CD14-positive monocyte (primary cell): ENCODE measurements around the gene TBPL1. TPM values are rescaled to one million over a fixed set of nuclear protein-coding genes. Genes with fewer than 3 reads are reported as not detected.

Experiments
- DNase-seq, 3 donors: peaks; one replicate each; pipeline ENCODE4 v3.0.0-alpha.2; 2011 to 2022
- H2AFZ ChIP-seq: 2 replicates; pipeline ENCODE4 v1.6.0; 2012; ENCODE audit warnings: mild to moderate bottlenecking, low read depth, low read length, inconsistent platforms; ENCODE audit not compliant: insufficient read depth, poor library complexity, severe bottlenecking
- H3K27ac ChIP-seq, 2 donors: 1 replicate in 1 of 2; 2 replicates in 1 of 2; pipeline ENCODE4 v1.5.1; 2012 to 2013; ENCODE audit warnings: low read length in 2 of 2, control low read depth in 1 of 2, inconsistent platforms in 1 of 2, low read depth in 1 of 2, mild to moderate bottlenecking in 1 of 2
- H3K27me3 ChIP-seq, 2 donors: one replicate each; pipeline versions ENCODE4 v1.6.0 to v1.6.1; 2011 to 2013; ENCODE audit warnings: low read length in 2 of 2; ENCODE audit not compliant: control insufficient read depth in 2 of 2, insufficient read depth in 2 of 2
- H3K36me3 ChIP-seq, 2 donors: replicated peaks in 1 of 2; 1 replicate in 1 of 2; 2 replicates in 1 of 2; pipeline versions ENCODE4 v1.5.1 to v1.6.1; 2012 to 2013; ENCODE audit warnings: low read length in 2 of 2, control low read depth in 1 of 2, inconsistent platforms in 1 of 2, mild to moderate bottlenecking in 1 of 2; ENCODE audit not compliant: insufficient read depth in 2 of 2, control insufficient read depth in 1 of 2
- H3K4me1 ChIP-seq, 2 donors: 1 replicate in 1 of 2; 2 replicates in 1 of 2; pipeline versions ENCODE4 v1.5.1 to v1.6.1; 2012 to 2013; ENCODE audit warnings: low read length in 2 of 2, control low read depth in 1 of 2, inconsistent platforms in 1 of 2, mild to moderate bottlenecking in 1 of 2, moderate library complexity in 1 of 2; ENCODE audit not compliant: insufficient read depth in 2 of 2, control insufficient read depth in 1 of 2
- H3K4me2 ChIP-seq: replicated peaks from 2 replicates; pipeline ENCODE3; 2012; ENCODE audit warnings: low read length, moderate library complexity, mild to moderate bottlenecking; ENCODE audit not compliant: poor library complexity, severe bottlenecking; ENCODE audit errors: extremely low read depth
- H3K4me3 ChIP-seq, 3 experiments: fragments of 200-600 bp in 1 of 3; sonication (generic) in 1 of 3; replicated peaks in 1 of 3; 1 replicate in 2 of 3; 2 replicates in 1 of 3; pipeline ENCODE4 v1.5.1; 2011 to 2013; ENCODE audit warnings: low read length in 3 of 3, mild to moderate bottlenecking in 3 of 3, control low read depth in 2 of 3, low read depth in 2 of 3, inconsistent platforms in 1 of 3, moderate library complexity in 1 of 3
- H3K79me2 ChIP-seq: 2 replicates; pipeline ENCODE4 v1.6.0; 2012; ENCODE audit warnings: mild to moderate bottlenecking, control low read depth, inconsistent platforms, low read length, moderate library complexity; ENCODE audit not compliant: insufficient read depth
- H3K9ac ChIP-seq: 2 replicates; pipeline ENCODE4 v1.6.0; 2017; ENCODE audit warnings: low read length, mild to moderate bottlenecking; ENCODE audit not compliant: insufficient read depth, poor library complexity, severe bottlenecking
- H3K9me3 ChIP-seq, 2 donors: replicated peaks in 1 of 2; 1 replicate in 1 of 2; 2 replicates in 1 of 2; pipeline versions ENCODE4 v1.5.1 to v1.6.1; 2012 to 2013; ENCODE audit warnings: low read length in 2 of 2, control low read depth in 1 of 2; ENCODE audit not compliant: control insufficient read depth in 1 of 2, insufficient read depth in 1 of 2
- H4K20me1 ChIP-seq: 2 replicates; pipeline ENCODE4 v1.6.0; 2012; ENCODE audit warnings: mild to moderate bottlenecking, low read length, control low read depth, moderate library complexity; ENCODE audit not compliant: insufficient read depth
- H3K27ac Mint-ChIP-seq, 7 donors: one replicate each; pipeline ENCODE4 v1.8.0; 2020; ENCODE audit warnings: mild to moderate bottlenecking in 7 of 7, mixed read lengths in 7 of 7, moderate library complexity in 6 of 7, inconsistent platforms in 2 of 7
- H3K27me3 Mint-ChIP-seq, 3 donors: one replicate each; pipeline ENCODE4 v1.8.0; 2021 to 2022; ENCODE audit warnings: low read depth in 3 of 3, mild to moderate bottlenecking in 3 of 3, mixed read lengths in 3 of 3, moderate library complexity in 3 of 3, inconsistent platforms in 1 of 3
- H3K36me3 Mint-ChIP-seq, 2 donors: one replicate each; pipeline ENCODE4 v1.8.0; 2020; ENCODE audit warnings: mixed read lengths in 2 of 2, inconsistent platforms in 1 of 2, mild to moderate bottlenecking in 1 of 2
- H3K4me1 Mint-ChIP-seq: one replicate; pipeline ENCODE4 v1.8.0; 2020; ENCODE audit warnings: mild to moderate bottlenecking, mixed read lengths
- H3K4me3 Mint-ChIP-seq, 2 donors: one replicate each; pipeline ENCODE4 v1.8.0; 2020; ENCODE audit warnings: mild to moderate bottlenecking in 2 of 2, mixed read lengths in 2 of 2, moderate library complexity in 1 of 2
- H3K9me3 Mint-ChIP-seq, 7 donors: one replicate each; pipeline ENCODE4 v1.8.0; 2020 to 2022; ENCODE audit warnings: mixed read lengths in 7 of 7, mild to moderate bottlenecking in 6 of 7, moderate library complexity in 6 of 7, inconsistent platforms in 2 of 7
- CTCF ChIP-seq: fragments of 200-600 bp; IDR thresholded peaks from one replicate; pipeline ENCODE4 v1.8.0; 2022; ENCODE audit warnings: antibody characterized with exemption, mild to moderate bottlenecking
- WGBS: methylation state at CpG from one replicate; pipeline ENCODE4 v1.1.5; 2013; ENCODE audit warnings: missing lambda C conversion rate; ENCODE audit not compliant: insufficient coverage; 5-methylcytosine and 5-hydroxymethylcytosine counted together
- intact Hi-C, 2 donors: fragments of 100-400 bp; cut with micrococcal nuclease; formaldehyde crosslinking; loops; one replicate each; pipeline versions ENCODE4 v1.15.0 to v1.15.1; 2023
- polyA plus RNA-seq, 3 donors: library from polyadenylated mRNA; depleted of rRNA in 1 of 3; unstranded in 2 of 3; stranded (reverse) in 1 of 3; fragments of 300-500 nt in 2 of 3; fragments of >200 nt in 1 of 3; fragmentation: Illumina TruSeq in 2 of 3; gene quantifications; 1 replicate in 2 of 3; 2 replicates in 1 of 3; pipeline ENCODE4 v1.2.3, GENCODE V29; 2012 to 2021

TBPL1 gene
- polyA plus RNA-seq, 3 donors: 22.0 to 35.6 (median 35.5) TPM

GRCh38 chr6:134034961-134035822 lies 82.2 kb downstream of the TBPL1 start:
- Histone ChIP-seq H3K27me3 (no peaks in the 10 kb centered on the region), H3K36me3 (no peaks in the 10 kb centered on the region), H3K9me3 (no peaks in the 10 kb centered on the region), H3K4me1 (peaks cover 17 to 23% of the 10 kb centered on the region in 2 donors), H3K27ac (peak overlapping the region in 1 of 2 donors; percentile 12), H2AFZ (peak overlapping the region; percentile 32), H3K4me3 (no peak overlapping the region), H3K79me2 (no peaks in the 10 kb centered on the region), H4K20me1 (no peaks in the 10 kb centered on the region), H3K4me2 (no peak overlapping the region), H3K9ac (no peak overlapping the region)
- DNase-seq: peak in 1 of 3 donors; percentile 6
- Mint-ChIP-seq H3K4me3 (peak overlapping the region; percentile 43 to 54), H3K4me1 (peaks cover 25% of the 10 kb centered on the region), H3K36me3 (peaks cover 0 to 3% of the 10 kb centered on the region in 2 donors), H3K9me3 (peaks cover 0 to 2% (median 0%) of the 10 kb centered on the region in 7 donors), H3K27me3 (no peaks in the 10 kb centered on the region), H3K27ac (peak overlapping the region in 6 of 7 donors; percentile 36 to 80 (median 64))
- 76% methylated on average over 3 of the region's 7 CpGs for WGBS
- intact Hi-C loops: no loop called here
- no peak for TF ChIP-seq CTCF

- Histone ChIP-seq H3K27ac (peak overlapping the region in 1 of 2 donors; percentile 12), H3K4me3 (no peak overlapping the region), H3K9ac (no peak overlapping the region), H3K36me3 (no peaks in the 10 kb centered on the region), H3K79me2 (no peaks in the 10 kb centered on the region), H3K4me1 (peaks cover 23 to 30% of the 10 kb centered on the region in 2 donors), H3K27me3 (no peaks in the 10 kb centered on the region), H2AFZ (peak overlapping the region; percentile 32), H3K9me3 (no peaks in the 10 kb centered on the region), H3K4me2 (no peak overlapping the region), H4K20me1 (no peaks in the 10 kb centered on the region)
- Mint-ChIP-seq H3K27ac (peak overlapping the region in 3 of 7 donors; percentile 36 to 67 (median 61)), H3K27me3 (no peaks in the 10 kb centered on the region), H3K9me3 (peaks cover 0 to 2% (median 0%) of the 10 kb centered on the region in 7 donors), H3K4me1 (peaks cover 29% of the 10 kb centered on the region), H3K36me3 (peaks cover 0 to 3% of the 10 kb centered on the region in 2 donors), H3K4me3 (no peak overlapping the region)
- no peak for TF ChIP-seq CTCF
- intact Hi-C loops: no loop called here
- 15% methylated on average over 1 of the region's 3 CpGs for WGBS
- DNase-seq: peak; percentile 29 to 39 (median 37)
Measured at GRCh38 chr6:134035823-134036296, 82.8 kb downstream of the TBPL1 start.
